Measurements from ENCODE around the gene MOCOS.

Gene MOCOS

DNA sequence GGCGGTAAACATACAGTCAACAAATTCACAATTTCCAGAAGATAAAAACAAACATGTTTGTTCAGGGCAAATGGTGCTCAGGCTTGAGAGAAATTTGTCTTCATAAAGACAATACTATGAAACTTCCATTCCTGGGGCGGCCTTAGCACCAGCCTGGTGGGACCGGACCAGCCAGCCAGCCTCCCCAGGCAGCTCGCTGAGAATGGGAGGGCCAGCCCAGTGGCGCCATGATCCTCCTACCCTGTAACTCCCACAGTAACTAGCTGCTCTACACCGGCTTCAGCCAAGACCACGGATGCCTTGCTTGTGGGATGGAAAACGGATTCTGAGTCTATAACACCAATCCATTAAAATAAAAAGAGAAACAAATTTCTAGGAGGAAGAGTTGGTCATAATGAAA, 86.0 kb downstream of the MOCOS start:
- DNase-seq (ENCODE audit: low read depth) = no peak

DNA sequence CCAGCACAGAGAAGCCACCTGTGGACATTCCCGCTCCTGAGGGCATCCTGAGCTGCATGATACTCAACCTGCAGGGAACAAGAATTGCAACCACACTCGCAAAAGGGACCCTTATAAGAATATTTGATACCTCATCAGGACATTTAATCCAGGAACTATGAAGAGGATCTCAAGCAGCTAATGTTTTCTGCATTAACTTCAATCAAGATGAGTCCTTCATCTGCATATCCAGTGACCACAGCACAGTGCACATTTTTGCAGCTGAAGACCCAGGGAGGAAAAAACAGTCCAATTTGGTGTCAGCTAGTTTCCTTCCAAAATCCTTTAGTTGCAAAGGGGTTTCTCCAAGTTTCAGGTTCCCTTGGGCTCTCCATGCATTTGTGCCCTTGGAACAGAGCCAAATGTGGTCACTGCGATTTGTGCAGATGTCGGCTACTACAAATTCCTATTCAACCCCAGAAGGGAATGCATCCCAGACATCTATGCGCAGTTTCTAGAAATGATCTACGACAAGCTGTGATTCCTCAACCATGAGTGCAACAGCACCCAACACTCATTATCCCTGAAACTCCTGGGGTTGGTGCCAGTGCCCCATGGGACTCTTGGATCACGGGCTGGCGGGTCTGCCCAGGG, 86.9 kb downstream of the MOCOS start:
- DNase-seq (ENCODE audit: low read depth) = no peak

DNA sequence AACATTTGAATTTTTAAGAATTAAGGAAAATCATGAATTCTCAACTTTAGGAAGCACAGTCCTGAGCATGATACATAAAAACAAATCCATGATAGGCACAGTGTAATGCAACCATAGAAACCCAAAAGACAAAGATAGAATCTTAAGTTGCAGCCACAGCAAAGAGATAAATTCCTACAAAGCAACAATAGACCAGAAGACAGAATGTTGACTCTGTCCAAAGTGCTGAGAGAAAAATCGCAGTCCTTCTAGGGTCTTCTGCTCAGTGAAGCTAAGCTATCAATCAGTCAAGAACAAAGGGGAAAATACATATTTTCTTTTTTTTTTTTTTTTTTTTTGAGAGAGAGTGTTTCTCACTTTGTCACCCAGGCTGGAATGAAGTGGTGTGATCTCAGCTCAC, 88.3 kb downstream of the MOCOS start:
- DNase-seq (ENCODE audit: low read depth) = no peak

DNA sequence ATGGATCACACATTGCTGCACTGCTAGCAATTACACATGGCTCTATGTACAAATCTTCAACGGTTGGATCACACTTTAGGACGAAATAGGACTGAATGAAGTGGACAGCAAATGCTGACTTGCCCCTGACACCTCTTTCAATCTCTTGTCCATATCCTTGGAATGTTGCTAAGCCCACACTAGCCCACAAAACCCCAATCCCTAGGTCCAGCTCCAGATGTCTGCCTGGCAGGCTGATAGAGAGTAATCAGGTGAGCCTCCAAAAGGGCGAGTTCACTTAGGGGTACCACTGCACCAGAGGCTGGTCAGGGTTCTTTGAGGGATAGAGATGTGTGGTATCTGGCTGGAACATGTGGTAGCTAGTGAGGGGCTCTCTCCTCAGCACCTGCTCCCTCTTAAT, 91.7 kb downstream of the MOCOS start:
- no peak for DNase-seq (ENCODE audit: low read depth)

DNA sequence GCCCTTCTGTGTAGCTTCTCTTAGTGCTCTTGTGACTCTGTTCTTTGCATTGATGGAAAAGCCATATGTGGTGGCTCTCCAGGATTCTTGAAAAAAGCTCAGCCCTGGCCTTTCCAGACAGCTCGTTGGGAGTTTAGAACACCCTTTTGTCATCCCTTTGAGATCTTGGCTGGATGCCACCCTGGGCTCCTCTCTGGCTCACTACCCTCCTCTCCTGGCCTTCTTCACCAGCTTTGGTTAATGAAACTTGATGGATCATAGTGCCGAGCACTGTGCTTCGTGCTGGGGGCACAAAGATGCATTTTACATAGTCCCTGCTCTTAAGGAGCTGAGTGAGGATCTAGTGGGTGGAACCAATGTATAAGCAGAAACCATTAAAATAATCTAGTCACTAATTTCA, 94.6 kb downstream of the MOCOS start:
- no peak for DNase-seq (ENCODE audit: low read depth)

DNA sequence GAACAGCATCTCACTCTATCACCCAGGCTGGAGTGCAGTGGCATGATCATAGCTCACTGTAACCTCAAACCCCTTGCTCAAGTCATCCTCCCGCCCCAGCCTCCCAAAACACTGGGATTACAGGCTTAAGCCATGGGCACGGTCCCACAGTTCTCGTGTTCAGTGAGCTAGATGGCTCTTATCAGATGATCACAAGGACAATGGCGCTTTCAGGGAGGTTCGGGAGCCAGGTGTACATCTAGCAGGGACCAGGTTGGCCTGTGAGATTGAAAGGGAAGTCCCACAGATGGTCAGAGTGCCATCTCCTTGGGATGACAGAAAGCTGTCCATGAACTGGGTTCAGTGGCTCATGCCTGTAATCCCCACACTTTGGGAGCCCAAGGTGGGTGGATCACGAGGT, 96.2 kb downstream of the MOCOS start:
- DNase-seq (ENCODE audit: low read depth) = no peak

DNA sequence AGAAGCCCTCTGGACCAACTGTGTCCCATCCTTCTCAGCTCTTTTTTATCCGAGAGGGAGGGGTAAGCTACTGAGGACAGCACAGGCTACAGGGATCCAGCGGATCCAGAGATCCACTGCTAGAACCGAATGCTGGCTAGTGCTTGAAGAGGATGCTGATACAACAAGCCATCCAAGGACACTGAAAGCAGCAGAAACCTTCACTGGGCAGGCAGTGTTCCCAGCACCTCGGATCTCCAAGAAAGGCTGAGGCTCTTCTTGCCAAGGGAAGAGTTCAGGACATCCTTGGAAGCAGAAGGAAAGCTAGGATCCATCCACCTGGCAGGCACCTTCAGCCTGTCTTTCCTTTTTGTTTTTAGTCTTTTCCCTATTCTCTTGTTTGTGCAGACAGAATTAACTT, 97.0 kb downstream of the MOCOS start:
- no peak for DNase-seq (ENCODE audit: low read depth)

DNA sequence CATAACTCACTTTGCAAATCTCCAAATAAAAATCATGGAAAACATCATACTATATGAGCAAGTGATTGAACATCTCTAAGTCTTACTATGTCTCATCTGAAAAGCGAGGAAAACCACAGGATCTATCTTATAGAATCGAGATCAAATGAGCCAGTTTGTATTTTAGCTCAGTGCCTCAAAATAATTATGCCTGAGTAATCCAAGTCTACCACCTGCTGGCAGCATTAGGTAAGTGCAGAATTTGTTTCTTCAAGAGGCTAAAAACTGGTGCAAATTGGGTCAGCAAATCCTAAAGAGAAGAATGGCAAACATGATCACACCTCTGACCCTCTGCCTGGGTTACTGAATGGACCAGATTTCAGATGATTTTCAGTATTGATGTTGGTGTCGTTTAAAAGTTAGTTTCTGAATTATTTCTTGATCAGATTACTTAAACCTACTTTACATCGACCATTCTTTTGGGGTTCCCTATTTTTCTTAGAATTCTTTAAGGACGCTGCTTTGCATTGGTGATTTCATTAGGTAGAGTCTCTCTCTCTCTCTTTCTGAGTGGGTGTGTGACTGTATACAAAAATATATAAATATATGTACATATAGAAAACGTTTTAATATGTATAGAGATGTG, 97.5 kb downstream of the MOCOS start:
- peak; percentile 1 for DNase-seq (ENCODE audit: low read depth)

DNA sequence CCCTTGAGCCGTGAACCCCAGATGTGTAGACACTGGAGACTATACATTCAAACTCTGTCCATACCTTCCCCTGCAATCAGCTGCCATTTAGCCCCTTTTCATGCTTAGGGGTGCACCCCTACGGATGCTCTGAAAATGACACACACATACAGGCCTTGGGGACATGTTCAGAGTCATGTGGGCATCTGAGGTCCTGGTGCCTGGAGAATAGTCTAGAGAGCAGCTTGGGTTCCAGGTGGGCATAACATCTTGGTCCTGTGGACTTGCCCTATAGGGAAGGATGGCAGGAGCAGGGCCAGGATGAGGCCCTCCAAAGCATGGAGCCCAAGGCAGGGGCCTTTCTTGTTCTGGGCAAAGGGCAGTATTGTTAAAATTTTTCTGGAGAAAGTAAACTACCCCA, 100.4 kb downstream of the MOCOS start:
- no peak for DNase-seq (ENCODE audit: low read depth)

DNA sequence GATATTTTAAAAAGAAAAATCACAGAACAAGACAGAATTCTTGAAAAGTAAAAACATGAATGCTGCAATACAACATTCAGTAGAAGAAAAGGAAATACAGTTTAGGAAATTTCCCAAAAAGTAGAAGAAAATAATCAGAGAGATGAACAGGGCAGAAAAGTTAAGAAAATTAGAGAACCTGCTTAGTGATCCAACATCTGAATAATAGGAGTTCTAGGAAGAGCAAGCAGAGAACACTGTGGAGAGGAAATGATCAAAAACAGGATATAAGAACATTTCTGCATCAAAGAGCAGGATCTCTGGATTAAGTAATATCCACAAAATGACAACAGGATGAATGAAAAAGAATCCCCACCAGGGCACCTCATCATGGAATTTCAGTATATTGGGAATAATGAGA, 101.4 kb downstream of the MOCOS start:
- DNase-seq (ENCODE audit: low read depth) = no peak

DNA sequence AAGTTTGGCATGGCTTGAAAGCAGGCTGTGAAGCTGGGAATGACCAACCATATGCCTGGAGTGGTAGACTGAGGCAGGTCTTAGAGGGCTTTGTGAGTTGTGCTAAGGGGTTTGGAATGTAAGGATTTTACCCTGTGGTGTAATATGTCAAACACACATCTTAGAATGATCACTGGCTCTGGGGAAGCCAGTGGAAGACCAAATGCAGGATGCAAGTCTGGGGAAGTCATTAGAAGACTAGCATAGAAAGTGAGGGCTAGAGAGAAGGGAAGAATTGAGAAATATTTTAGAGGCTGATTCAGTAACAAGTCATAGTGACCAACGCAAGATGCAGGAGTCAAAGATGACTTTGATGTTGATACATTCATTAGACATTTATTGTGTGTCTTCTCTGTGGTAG, 106.7 kb downstream of the MOCOS start:
- DNase-seq (ENCODE audit: low read depth) = no peak

DNA sequence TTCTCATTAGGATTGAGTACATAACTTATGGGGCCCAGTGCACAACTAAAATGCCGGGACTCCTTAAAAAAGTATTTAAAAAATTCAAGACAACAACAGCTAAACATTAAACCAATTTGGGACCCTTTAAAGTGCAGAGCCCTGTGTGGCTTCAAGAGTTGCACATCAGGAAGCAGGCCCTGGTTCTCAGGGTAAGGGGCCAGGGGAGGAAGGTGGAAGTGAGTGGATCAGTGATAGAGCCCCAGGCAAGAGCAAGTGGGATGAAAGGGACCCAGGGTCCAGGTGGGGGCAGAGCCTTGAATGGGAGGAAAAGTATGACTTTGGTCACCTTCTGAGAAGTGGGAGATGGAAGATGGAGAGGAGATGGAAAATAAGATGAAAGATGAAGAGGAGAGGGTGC, 107.9 kb downstream of the MOCOS start:
- DNase-seq (ENCODE audit: low read depth) = no peak

DNA sequence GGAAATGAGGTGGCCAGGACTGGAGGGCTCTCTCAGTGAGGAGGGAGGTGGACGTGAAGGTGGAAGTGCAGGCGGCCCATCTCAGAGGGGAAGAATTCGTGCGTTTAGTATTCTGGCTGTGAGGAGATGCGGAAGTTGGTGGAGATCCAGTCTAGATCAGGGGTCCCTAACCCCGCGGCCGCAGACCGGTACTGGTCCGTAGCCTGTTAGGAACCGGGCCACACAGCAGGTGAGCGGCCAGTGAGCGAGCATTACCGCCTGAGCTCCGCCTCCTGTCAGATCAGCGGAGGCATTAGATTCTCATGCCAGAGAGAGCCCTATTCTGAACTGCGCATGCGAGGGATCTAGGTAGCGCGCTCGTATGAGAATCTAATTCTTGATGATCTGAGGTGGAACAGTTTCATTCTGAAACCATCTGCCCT, 108.6 kb downstream of the MOCOS start:
- DNase-seq (ENCODE audit: low read depth) = no peak

DNA sequence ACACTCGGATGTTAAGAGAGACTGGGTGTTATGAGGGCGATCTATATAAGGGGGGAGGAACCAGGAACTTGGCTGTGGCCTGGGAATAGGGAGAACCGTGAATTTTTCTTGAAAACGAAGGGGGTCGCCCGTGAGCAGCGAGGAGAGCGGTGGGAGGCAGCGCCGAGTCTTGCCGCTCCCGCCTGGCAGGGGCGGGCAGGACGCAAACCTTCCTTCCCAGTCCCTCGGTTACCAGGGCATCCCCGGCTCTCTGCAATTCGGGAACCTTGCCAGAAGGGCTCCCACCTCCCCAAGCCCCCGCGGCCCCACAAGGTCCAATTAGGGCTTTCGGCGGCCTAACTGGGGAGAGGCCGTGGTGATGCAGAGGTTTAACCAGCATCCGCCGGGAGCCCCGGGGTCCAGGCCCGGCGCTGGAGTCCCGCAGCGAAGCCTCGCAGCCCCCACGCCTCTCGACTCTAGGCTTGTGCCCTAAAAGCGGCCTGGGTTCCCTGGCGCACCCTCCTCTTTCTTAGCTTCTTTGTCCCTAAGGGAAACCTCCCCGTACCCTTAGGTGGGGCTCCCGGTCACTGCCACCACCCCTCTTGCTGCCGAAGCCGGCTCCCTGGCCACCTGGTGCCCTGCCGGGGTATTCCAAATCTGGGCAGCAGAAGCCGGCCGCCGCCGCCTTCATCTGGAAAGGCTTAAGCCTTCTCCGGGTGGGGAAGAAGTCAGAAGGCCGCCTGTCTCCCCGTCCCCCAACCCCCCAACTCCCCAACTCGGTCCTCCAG, 109.5 kb downstream of the MOCOS start:
- DNase-seq (ENCODE audit: low read depth) = no peak

DNA sequence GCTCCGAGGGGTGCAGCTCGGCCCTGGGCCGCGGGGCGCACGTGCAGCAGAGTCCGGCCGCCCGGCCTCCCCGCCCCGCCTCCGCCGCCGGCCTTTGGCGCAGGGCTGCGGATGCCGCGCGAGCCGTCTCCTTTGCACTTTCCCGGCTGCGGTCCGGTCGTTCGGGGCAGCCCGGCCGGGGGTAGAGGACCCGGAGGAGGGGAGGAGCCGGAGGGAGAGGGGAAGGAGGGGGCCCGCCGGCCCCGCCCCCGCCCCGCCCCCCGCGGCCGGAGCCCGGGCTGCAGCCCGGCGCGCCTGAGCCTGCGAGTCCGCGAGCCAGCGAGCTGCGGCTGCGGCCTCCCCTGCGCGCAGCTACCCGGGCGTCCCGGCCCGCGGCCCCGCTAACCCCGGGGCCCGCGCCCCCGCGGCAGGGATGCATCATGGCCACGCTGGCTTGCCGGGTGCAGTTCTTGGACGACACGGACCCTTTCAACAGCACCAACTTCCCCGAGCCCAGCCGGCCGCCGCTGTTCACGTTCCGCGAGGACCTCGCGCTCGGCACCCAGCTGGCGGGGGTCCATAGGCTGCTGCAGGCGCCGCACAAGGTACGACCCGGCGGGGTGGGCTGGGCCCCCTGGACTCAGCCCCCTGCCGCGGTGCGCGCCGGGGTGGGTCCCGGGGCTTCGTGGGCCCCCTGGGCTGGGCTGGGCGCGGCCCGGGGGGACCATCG, 110.3 kb downstream of the MOCOS start, which contains the start of gene FHOD3:
FHOD3 (plus strand) TSS at position 297 of the 709 bp plus-strand sequence; CDS start at position 420, 123 bp downstream.
- DNase-seq (ENCODE audit: low read depth) = no peak

DNA sequence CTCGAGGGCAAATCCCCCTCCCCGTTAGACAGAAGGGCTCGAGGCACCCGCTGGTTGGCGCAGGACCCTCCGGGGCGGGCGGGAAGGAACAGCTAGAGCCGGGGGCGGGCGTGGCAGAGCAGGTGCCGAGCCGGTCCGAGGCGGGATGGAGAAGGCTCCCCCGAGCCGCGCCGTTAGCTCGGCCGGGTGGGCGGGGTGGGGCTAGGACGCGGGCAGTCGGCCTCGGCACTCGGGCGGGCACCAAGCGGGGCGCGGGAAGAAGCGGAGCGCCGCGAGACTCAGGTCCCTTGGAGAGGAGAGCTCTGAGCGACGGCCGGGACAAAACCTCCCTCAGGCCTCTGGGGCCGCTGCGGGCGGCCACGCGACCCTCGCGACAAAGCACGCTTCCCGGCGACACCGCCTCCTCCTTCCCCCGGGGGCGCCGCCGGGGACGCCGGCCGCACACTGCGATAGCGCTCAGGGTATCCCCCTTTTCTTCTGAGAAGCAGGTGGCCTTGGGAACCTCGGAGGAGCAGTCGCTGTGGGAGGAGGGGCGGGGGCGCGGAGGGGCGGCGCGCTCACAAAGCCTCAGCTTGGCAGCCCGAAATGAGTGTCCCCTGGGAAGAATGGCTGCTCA, 110.9 kb downstream of the MOCOS start:
- DNase-seq (ENCODE audit: low read depth) = no peak

DNA sequence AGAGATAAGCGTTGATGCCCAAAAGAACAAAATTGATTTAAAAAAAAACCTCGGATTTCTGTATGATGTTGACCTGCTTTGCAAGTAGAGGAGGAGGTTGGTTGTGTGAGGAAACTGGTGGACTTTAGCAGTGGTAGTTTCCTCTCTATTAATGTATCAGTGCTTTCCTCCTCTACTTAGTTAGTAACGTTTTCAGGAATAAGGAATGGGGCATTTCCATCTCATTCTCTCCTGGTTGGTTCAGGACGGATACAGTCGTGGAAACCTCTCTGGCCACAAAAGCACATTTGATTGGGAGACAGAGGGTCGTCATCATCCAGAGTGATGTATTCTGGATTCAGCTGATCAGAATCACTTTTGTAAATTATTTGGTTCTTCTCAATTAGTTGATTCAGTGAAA, 111.7 kb downstream of the MOCOS start:
- DNase-seq (ENCODE audit: low read depth) = no peak

DNA sequence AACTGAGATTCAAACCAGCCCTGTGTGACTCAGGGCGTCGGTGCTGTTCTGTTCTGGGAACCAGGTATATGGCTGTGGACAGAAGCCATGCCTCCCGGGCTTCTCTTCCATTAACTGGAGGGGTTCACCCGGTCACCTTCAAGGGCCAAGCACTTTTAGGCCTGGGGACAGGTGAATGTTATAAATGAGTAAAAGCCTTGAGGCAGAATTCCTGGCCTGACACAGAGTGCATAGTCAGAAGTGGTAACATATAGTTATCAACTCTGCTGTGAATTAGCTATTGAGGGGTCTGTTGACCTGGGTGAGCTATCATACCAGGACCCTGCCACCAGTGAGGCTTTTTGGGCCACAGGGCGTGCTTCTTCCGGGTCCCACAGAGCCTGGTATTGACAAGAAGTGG, 112.9 kb downstream of the MOCOS start:
- DNase-seq (ENCODE audit: low read depth) = no peak

DNA sequence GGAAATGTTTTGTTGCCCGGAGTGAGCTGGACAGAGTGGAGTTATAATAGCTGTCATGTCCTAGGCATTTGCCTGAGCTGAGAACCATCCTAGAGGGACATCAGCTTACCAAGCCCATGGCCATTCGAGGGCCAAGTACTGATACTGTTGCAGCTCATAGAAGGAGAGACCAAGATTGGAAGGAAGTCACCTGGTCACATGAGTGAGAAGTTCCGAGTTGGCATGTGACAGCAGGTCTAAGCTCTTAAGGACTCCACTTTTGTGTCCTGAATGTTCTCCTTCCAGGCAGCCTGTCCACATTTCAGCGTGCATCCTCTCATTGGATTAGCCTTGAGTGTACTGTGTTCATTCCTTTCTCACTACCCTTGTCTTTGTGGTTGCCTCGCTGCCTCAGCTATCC, 114.6 kb downstream of the MOCOS start:
- DNase-seq (ENCODE audit: low read depth) = no peak

DNA sequence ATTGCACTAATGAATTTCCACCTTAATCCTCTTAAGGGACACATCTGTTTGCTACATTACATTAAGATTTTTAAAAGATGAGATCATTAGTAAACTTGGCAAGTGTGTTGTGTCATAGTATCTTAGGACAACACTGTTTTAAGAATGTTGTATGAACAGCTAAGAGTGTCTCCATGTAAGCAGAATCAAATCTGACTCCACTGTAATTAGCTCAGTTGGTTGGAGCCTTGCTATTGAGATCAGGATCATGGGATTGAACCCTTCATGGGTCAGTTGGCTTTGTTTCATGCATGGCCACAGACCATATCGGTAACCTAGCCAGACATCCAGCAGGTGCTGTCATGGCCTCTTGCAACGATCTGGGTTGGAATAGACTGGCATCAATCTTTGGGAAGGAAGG, 115.4 kb downstream of the MOCOS start:
- DNase-seq (ENCODE audit: low read depth) = no peak

DNA sequence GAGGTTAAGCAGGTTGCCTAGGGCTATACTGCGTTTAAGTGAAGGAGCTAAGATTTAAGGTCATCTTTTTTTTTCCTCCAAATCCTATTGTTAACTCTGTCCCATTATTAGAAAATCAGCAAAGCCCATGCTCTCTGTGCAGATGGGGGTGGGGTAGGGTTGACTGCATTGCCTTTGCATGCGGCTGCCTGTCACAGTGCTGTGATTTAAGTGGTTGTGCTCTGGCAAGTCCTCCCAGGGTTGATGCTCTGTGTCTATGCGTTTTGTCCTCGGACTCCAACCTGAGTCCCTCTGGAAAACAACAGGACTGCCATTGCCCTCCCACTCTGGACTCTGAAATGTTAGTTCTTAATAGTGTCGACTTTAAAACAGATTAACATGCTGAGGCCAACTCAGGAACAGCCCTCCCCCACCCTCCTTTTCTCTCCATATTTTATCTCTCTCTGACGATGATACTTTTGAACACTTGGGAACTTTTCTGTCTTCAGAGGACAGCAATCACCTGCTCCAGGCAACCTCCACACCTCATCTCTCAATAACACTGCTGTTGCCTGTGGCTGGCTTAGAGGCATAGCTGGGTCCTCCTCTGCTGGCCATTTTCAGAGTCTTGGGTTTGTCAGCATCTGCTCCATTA, 116.0 kb downstream of the MOCOS start:
- DNase-seq (ENCODE audit: low read depth) = no peak

DNA sequence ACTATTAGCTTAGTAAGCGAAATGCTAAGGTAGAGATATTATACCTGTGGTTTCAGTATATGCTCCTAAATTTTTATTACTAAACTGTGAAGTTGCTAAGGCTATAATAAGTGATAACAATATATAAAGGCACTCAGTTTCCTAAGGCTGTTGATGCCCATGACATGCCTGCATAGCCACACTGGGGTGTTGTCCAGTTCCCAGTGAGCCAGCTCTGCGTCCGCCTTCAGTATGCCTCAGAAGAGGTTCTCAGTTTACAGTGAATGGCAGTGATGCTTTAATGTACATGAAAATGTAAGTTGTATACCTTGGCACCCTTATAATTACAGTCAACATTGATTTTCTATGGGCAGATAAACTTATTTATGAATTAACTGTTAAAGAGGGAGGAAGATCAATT, 117.4 kb downstream of the MOCOS start:
- no peak for DNase-seq (ENCODE audit: low read depth)
